Measurements from ENCODE around the gene UBL4A. TPM values are rescaled to one million over a fixed set of nuclear protein-coding genes. Genes with fewer than 3 reads are reported as not detected.

The UBL4A gene
- total RNA-seq, 2 donors from 2014 or later, result 54.6 to 61.0 TPM

DNA sequence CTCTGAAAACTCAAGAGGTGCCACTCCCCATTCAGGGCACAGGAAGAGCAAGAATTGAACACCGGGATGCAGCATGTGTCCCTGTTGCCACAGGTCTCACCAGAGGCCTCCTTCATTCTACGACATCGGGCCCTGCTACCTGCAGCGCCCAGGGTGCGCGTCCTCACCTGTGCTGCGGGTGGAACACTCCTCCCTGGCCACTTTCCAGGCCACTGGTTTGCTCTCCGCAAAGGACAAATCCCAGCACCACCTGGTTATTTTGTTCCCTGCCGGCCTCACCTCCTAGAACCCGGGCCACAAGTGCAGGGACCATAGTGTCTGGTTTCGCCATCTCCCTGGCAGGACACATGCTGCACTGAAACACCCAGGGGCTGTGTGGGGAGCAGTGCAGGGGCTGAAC, 43.9 kb upstream of the UBL4A start:
- no peak overlapping the region for H3K27ac ChIP-seq
- peaks cover 3% of the 10 kb centered on the region for H3K36me3 ChIP-seq
- TF ChIP-seq, protein P1, sequence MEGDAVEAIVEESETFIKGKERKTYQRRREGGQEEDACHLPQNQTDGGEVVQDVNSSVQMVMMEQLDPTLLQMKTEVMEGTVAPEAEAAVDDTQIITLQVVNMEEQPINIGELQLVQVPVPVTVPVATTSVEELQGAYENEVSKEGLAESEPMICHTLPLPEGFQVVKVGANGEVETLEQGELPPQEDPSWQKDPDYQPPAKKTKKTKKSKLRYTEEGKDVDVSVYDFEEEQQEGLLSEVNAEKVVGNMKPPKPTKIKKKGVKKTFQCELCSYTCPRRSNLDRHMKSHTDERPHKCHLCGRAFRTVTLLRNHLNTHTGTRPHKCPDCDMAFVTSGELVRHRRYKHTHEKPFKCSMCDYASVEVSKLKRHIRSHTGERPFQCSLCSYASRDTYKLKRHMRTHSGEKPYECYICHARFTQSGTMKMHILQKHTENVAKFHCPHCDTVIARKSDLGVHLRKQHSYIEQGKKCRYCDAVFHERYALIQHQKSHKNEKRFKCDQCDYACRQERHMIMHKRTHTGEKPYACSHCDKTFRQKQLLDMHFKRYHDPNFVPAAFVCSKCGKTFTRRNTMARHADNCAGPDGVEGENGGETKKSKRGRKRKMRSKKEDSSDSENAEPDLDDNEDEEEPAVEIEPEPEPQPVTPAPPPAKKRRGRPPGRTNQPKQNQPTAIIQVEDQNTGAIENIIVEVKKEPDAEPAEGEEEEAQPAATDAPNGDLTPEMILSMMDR (IDR thresholded peaks at IDR 0.05), result no peak
- H3K27me3 ChIP-seq, result no peaks in the 10 kb centered on the region
- no peaks in the 10 kb centered on the region for H3K9me3 ChIP-seq
- no peak overlapping the region for H3K4me3 ChIP-seq
- DNase-seq (ENCODE audit: low spot score), result no peak
- peaks cover 0 to 16% of the 10 kb centered on the region in 2 donors for H3K4me1 ChIP-seq

DNA sequence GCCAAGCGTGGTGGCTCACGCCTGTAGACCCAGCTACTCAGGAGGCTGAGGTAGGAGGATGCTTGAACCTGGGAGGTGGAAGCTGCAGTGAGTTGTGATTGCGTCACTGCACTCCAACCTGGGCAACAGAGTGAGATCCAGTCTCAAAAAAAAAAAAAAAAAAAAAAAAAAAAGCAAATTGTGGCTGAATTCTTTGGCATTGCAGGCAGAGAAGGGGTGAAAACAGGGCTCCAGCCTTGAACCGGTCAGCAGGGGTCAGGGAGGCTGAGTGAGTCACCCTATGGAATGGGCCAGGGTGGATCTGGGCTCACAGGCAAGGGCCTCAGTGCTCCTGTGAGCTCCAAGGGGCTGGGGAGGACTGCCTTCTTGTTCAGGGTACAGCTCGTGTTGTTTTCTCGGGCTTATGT, 42.8 kb upstream of the UBL4A start:
- peaks cover 0 to 11% of the 10 kb centered on the region in 2 donors for H3K4me1 ChIP-seq
- no peak overlapping the region for H3K27ac ChIP-seq
- H3K9me3 ChIP-seq, result no peaks in the 10 kb centered on the region
- H3K36me3 ChIP-seq, result no peaks in the 10 kb centered on the region
- no peaks in the 10 kb centered on the region for H3K27me3 ChIP-seq
- H3K4me3 ChIP-seq, result no peak overlapping the region
- DNase-seq (ENCODE audit: low spot score), result no peak
- TF ChIP-seq, protein P1 (IDR thresholded peaks at IDR 0.05), result no peak

DNA sequence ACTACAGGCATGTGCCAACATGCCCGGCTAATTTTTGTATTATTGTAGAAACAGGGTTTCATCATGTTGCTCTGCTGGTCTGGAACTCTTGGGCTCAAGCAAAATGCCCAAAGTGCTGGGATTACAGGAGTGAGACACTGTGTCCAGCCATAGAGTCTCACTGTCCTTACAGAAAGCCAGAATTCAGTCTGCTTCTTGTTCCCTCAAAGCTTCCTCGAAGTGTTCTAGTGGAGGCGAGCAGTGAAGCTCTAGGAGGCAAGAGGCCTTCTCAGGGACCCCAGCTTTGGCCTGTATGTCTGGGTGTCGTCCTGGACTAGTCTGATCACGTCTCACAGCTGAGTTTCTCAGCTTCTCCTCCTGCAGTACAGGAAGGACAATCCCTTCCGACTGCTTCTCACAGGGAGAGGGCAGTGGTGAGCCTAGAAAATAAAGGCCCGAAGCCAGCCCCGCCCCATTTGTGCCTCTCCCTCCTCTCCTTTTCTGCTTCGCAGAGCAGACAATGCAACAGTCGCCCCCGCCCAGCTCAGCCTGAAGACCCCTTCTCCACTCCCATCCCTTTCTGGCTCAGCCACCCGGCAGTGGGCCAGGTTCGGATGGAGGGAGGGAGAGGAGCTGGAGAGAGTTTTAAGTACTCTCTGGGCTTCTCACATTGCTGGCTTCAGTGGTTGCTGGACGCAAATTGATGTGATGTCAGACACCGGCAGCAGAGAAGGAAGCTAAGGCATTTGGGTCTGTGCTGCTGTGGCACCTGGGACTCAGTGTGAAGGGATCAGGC, 40.7 kb upstream of the UBL4A start:
- no peaks in the 10 kb centered on the region for H3K36me3 ChIP-seq

DNA sequence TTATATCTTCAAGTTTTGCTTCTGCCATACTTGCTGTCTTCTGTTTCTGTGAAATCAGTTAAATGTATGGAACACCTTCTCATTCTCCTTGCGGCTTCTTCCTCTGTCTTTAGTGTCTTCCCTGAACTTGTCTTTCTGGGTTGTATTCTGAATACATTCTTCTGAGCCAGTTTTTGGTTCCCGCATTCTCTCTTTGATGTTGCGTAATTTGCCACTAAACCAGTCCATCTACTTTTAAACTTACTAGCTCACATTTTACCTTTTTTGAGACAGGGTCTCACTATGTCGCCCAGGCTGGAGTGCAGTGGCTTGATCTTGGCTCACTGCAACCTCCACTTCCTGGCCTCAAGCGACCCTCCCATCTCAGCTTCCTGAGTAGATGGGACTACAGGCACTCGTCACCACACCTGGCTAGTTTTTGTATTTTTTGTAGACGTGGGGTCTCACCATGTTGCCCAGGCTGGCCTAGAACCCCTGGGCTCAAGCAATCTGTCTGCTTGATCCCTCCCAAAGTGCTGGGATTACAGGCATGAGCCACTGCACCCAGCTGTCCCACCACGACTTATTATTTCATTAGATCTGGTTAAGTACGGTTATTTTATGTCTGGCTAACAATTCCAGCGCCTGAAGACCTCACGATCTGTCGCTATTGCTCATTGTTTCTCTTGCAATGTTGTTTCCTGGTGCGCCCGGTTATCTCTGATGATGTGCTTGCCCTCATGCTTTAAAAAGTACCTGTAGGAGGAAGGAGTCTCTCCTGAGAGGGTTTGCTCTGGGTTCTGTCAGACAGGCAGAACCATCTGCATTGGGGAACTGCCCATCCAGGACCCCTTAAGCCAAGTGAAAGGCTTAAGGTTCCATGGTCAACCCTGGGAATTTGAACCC, 39.4 kb upstream of the UBL4A start:
- no peaks in the 10 kb centered on the region for H3K36me3 ChIP-seq
- no peak for DNase-seq (ENCODE audit: low spot score)
- no peak overlapping the region for H3K27ac ChIP-seq
- H3K4me1 ChIP-seq, result peaks cover 0 to 10% of the 10 kb centered on the region in 2 donors
- no peak overlapping the region for H3K4me3 ChIP-seq
- no peaks in the 10 kb centered on the region for H3K27me3 ChIP-seq
- TF ChIP-seq, protein P1 (IDR thresholded peaks at IDR 0.05), result no peak
- H3K9me3 ChIP-seq, result no peaks in the 10 kb centered on the region

More for the DNA sequence above, 40.7 kb upstream of the UBL4A start:
- TF ChIP-seq, protein P1 (IDR thresholded peaks at IDR 0.05), result peak; percentile 30 to 63
- Histone ChIP-seq H3K27ac (peak overlapping the region; percentile 69 to 78), H3K9me3 (no peaks in the 10 kb centered on the region), H3K4me1 (peaks cover 0 to 10% of the 10 kb centered on the region in 2 donors), H3K4me3 (peak overlapping the region in 1 of 2 donors; percentile 35), H3K27me3 (no peaks in the 10 kb centered on the region)
- peak; percentile 88 for DNase-seq (ENCODE audit: low spot score)

DNA sequence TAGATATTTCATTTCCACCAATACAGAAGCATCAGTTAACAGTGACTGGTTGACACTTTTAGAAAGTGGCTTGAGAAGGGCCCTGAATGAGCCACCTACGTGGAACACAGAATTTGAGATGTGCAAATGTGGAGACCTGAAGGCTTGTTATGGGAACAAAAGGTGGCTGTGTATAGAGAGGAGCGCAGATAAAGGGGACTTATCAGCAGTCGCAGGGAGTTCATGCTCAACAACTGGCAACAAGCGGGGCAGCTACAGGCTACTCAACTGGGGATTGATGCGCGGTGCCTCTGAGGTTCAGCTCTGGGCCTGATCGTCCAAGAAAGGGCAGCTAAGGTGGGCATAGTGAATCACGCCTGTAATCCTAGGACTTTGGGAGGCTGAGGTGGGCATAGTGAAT, 33.0 kb upstream of the UBL4A start:
- Histone ChIP-seq H3K27me3 (no peaks in the 10 kb centered on the region), H3K4me1 (peaks cover 0 to 7% of the 10 kb centered on the region in 2 donors), H3K4me3 (no peak overlapping the region), H3K36me3 (no peaks in the 10 kb centered on the region), H3K9me3 (no peaks in the 10 kb centered on the region), H3K27ac (no peak overlapping the region)
- TF ChIP-seq, protein P1 (IDR thresholded peaks at IDR 0.05), result no peak
- no peak for DNase-seq (ENCODE audit: low spot score)

Measured in right atrium auricular region (tissue), 2 donors.